GM19372 (cell line): ENCODE results near the gene GNB2.

ENCODE experiments used
- ATAC-seq: cut with Tn5 transposase; IDR thresholded peaks from one replicate; pipeline ENCODE4 v1.9.1; 2021; ENCODE audit warnings: mild to moderate bottlenecking, low read depth, moderate library complexity; ENCODE audit not compliant: unreplicated experiment

The GNB2 gene

GRCh38 chr7:100680576-100681271 lies 7.2 kb downstream of the GNB2 start:
- no peak for ATAC-seq

- ATAC-seq: no peak
Observed at GRCh38 chr7:100681491-100682227, 8.1 kb downstream of the GNB2 start.

GRCh38 chr7:100682228-100682741 lies 8.7 kb downstream of the GNB2 start:
- ATAC-seq: no peak

GRCh38 chr7:100682991-100683658 lies 9.6 kb downstream of the GNB2 start:
- no peak for ATAC-seq

- no peak for ATAC-seq
Observed at GRCh38 chr7:100683659-100684533, 10.4 kb downstream of the GNB2 start.

- ATAC-seq: no peak
Observed at GRCh38 chr7:100684534-100685042, 11.0 kb downstream of the GNB2 start.

- ATAC-seq: no peak
Observed at GRCh38 chr7:100685049-100685605, 11.6 kb downstream of the GNB2 start.

GRCh38 chr7:100685631-100686145 lies 12.1 kb downstream of the GNB2 start:
- ATAC-seq: no peak

- ATAC-seq: no peak
Observed at GRCh38 chr7:100686201-100686821, 12.8 kb downstream of the GNB2 start.

GRCh38 chr7:100686822-100687211 lies 13.3 kb downstream of the GNB2 start:
- ATAC-seq: no peak

GRCh38 chr7:100687261-100687660 lies 13.7 kb downstream of the GNB2 start:
- ATAC-seq: no peak

GRCh38 chr7:100687751-100688300 lies 14.3 kb downstream of the GNB2 start:
- no peak for ATAC-seq

- no peak for ATAC-seq
Observed at GRCh38 chr7:100688326-100688860, 14.9 kb downstream of the GNB2 start.

GRCh38 chr7:100689230-100690135 lies 15.9 kb downstream of the GNB2 start:
- ATAC-seq: no peak

GRCh38 chr7:100691676-100692577 lies 18.4 kb downstream of the GNB2 start:
- ATAC-seq: peak; percentile 38

- no peak for ATAC-seq
Observed at GRCh38 chr7:100692578-100692961, 19.0 kb downstream of the GNB2 start.
